ENCODE results near the gene NT5DC2. TPM values are rescaled to one million over a fixed set of nuclear protein-coding genes. Genes with fewer than 3 reads are reported as not detected.

Gene NT5DC2
- total RNA-seq, 1 experiment from 2014 or later: 215 TPM

DNA sequence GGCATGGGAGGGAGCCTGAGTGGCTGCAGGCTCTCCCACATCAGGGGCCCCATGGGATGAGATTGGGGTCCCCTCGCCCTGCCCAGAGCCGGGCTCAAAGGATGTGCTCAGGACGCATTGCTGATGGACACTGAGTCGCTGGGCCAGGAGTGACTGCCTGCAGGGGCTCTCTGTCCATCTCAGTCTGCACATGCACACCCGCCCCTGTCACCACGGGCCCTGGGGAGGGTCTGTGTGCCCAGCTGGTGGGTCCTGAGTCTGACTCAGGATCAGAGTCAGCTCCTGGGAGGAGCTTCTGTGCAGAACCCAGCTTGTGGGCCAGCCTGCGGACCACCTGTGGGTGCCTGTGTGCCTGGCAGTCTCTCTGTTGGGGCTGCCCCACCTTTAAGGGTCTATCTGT lies 20.4 kb downstream of the NT5DC2 start:
- Histone ChIP-seq H3F3A (ENCODE audit: insufficient read depth, low read depth) (no peaks in the 10 kb centered on the region), H4K20me1 (ENCODE audit: insufficient read depth) (no peaks in the 10 kb centered on the region), H3K9me3 (ENCODE audit: insufficient read depth, low read depth) (no peaks in the 10 kb centered on the region), H3K4me2 (no peak overlapping the region), H3K27me3 (ENCODE audit: insufficient read depth, low read depth) (no peaks in the 10 kb centered on the region), H3K4me3 (no peak overlapping the region), H3K79me2 (ENCODE audit: low read depth) (no peaks in the 10 kb centered on the region), H2AFZ (no peak overlapping the region), H3K4me1 (replicated peaks; ENCODE audit: insufficient read depth) (peaks cover 7% of the 10 kb centered on the region; the same call in 1 of the 2 replicates), H3K9me2 (ENCODE audit: insufficient read depth) (no peaks in the 10 kb centered on the region), H3K27ac (no peak overlapping the region), H3K36me3 (ENCODE audit: low read depth) (no peaks in the 10 kb centered on the region)
- no TSS peak for BruUV-seq (replicated peaks)
- ChIA-PET CTCF (no interaction called here), POLR2A (ENCODE audit: unreplicated experiment) (no interaction called here)
- no peak for DNase-seq
- intact Hi-C loops (cut with micrococcal nuclease; ENCODE audit: unreplicated experiment): no loop called here
- no peak for TF ChIP-seq EZH2 (IDR thresholded peaks at IDR 0.05; ENCODE audit: low read depth)
- TF ChIP-seq, protein P1, sequence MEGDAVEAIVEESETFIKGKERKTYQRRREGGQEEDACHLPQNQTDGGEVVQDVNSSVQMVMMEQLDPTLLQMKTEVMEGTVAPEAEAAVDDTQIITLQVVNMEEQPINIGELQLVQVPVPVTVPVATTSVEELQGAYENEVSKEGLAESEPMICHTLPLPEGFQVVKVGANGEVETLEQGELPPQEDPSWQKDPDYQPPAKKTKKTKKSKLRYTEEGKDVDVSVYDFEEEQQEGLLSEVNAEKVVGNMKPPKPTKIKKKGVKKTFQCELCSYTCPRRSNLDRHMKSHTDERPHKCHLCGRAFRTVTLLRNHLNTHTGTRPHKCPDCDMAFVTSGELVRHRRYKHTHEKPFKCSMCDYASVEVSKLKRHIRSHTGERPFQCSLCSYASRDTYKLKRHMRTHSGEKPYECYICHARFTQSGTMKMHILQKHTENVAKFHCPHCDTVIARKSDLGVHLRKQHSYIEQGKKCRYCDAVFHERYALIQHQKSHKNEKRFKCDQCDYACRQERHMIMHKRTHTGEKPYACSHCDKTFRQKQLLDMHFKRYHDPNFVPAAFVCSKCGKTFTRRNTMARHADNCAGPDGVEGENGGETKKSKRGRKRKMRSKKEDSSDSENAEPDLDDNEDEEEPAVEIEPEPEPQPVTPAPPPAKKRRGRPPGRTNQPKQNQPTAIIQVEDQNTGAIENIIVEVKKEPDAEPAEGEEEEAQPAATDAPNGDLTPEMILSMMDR (conservative IDR thresholded peaks at IDR 0.05): no peak

DNA sequence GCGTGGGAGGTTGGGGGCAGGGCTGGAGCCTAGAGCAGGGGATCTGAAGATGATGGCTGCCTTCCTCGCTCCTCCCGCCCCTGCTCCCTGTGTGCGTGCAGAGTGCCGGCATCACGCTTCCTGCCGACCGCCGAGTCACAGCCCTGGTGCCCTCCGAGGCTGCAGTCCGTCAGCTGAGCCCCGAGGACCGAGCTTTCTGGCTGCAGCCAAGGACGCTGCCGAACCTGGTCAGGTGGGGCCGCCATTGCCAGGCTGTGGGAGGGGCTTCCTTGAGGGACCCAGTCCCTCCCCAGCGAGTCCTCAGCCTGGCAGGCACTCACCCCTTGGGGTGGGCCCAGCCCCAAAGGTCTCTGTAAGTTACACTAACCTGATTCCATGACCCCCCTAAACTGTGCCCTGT lies 20.9 kb downstream of the NT5DC2 start:
- no peaks in the 10 kb centered on the region for H4K20me1 ChIP-seq (ENCODE audit: insufficient read depth)
- H2AFZ ChIP-seq: no peak overlapping the region
- no peak overlapping the region for H3K4me2 ChIP-seq
- no peaks in the 10 kb centered on the region for H3K9me2 ChIP-seq (ENCODE audit: insufficient read depth)
- intact Hi-C loops (cut with micrococcal nuclease; ENCODE audit: unreplicated experiment): no loop called here
- no TSS peak for BruUV-seq (replicated peaks)
- CTCF ChIA-PET: no interaction called here
- no peaks in the 10 kb centered on the region for H3K27me3 ChIP-seq (ENCODE audit: insufficient read depth, low read depth)
- peaks cover 7% of the 10 kb centered on the region; the same call in 1 of the 2 replicates for H3K4me1 ChIP-seq (replicated peaks; ENCODE audit: insufficient read depth)
- H3F3A ChIP-seq (ENCODE audit: insufficient read depth, low read depth): no peaks in the 10 kb centered on the region
- no peaks in the 10 kb centered on the region for H3K79me2 ChIP-seq (ENCODE audit: low read depth)
- no peaks in the 10 kb centered on the region for H3K36me3 ChIP-seq (ENCODE audit: low read depth)
- no peaks in the 10 kb centered on the region for H3K9me3 ChIP-seq (ENCODE audit: insufficient read depth, low read depth)
- no peak for DNase-seq
- TF ChIP-seq, protein P1 (conservative IDR thresholded peaks at IDR 0.05): no peak
- TF ChIP-seq EZH2 (IDR thresholded peaks at IDR 0.05; ENCODE audit: low read depth): no peak
- no peak overlapping the region for H3K4me3 ChIP-seq
- H3K27ac ChIP-seq: no peak overlapping the region
- POLR2A ChIA-PET (ENCODE audit: unreplicated experiment): no interaction called here

DNA sequence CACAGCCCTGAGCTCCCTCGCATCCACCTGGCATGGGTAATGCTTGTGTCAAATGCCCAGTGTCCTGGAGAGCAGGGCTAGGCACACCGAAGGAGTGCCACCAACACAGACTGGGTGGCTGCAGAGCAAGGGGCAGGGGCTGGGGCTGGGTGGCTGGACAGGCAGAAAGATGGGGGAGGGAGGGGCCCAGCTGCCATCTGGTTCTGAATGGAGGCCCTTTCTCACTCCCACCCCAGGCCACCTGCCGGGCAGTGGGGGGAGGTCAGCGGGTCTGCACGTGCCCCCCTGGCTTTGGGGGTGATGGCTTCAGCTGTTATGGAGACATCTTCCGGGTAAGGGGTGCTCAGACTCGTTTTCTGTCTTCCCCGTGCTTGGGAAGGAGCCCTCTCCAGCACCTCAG lies 21.6 kb downstream of the NT5DC2 start:
- TF ChIP-seq EZH2 (IDR thresholded peaks at IDR 0.05; ENCODE audit: low read depth): no peak
- TF ChIP-seq, protein P1 (conservative IDR thresholded peaks at IDR 0.05): no peak
- H2AFZ ChIP-seq: no peak overlapping the region
- ChIA-PET CTCF (no interaction called here), POLR2A (ENCODE audit: unreplicated experiment) (interaction anchor here (0.7 kb wide), 1 partner anchor 46 kb away, joined by 3 read pairs; no protein-coding TSS in a partner anchor)
- no peaks in the 10 kb centered on the region for H3K9me3 ChIP-seq (ENCODE audit: insufficient read depth, low read depth)
- DNase-seq: no peak
- H3K27me3 ChIP-seq (ENCODE audit: insufficient read depth, low read depth): no peaks in the 10 kb centered on the region
- no peak overlapping the region for H3K27ac ChIP-seq
- H3K4me2 ChIP-seq: no peak overlapping the region
- H3K36me3 ChIP-seq (ENCODE audit: low read depth): no peaks in the 10 kb centered on the region
- intact Hi-C loops (cut with micrococcal nuclease; ENCODE audit: unreplicated experiment): no loop called here
- no peaks in the 10 kb centered on the region for H4K20me1 ChIP-seq (ENCODE audit: insufficient read depth)
- no TSS peak for BruUV-seq (replicated peaks)
- no peaks in the 10 kb centered on the region for H3K9me2 ChIP-seq (ENCODE audit: insufficient read depth)
- H3K79me2 ChIP-seq (ENCODE audit: low read depth): no peaks in the 10 kb centered on the region
- H3K4me1 ChIP-seq (replicated peaks; ENCODE audit: insufficient read depth): peaks cover 8% of the 10 kb centered on the region; the same call in 1 of the 2 replicates
- no peak overlapping the region for H3K4me3 ChIP-seq
- H3F3A ChIP-seq (ENCODE audit: insufficient read depth, low read depth): no peaks in the 10 kb centered on the region

All from PC-9 (cell line).